NCI-H446 (cell line): Measurements from ENCODE around the gene SCARF1.

ENCODE experiments used
- DNase-seq, 2 experiments: peaks; one replicate each; lab custom pipeline; 2025; lab: John Stamatoyannopoulos, UW

Gene SCARF1

GRCh38 chr17:1627982-1628855 is 17.3 kb downstream of the SCARF1 start, which contains the start of gene SLC43A2:
SLC43A2 (minus strand) TSS chr17:1628834; CDS start chr17:1627874, 960 bp downstream.
- peak; percentile 67 to 86 for DNase-seq

GRCh38 chr17:1627182-1627981 is 18.1 kb downstream of the SCARF1 start:
- DNase-seq, result no peak

- no peak for DNase-seq
Measured at GRCh38 chr17:1626333-1626732, 19.2 kb downstream of the SCARF1 start.

- no peak for DNase-seq
Measured at GRCh38 chr17:1625581-1625980, 20.0 kb downstream of the SCARF1 start.

- DNase-seq, result no peak
Measured at GRCh38 chr17:1625053-1625452, 20.5 kb downstream of the SCARF1 start.

GRCh38 chr17:1624650-1625049 is 20.9 kb downstream of the SCARF1 start:
- DNase-seq, result no peak

GRCh38 chr17:1623057-1623630 is 22.4 kb downstream of the SCARF1 start:
- DNase-seq, result no peak

- DNase-seq, result no peak
Measured at GRCh38 chr17:1621273-1621954, 24.1 kb downstream of the SCARF1 start.

- no peak for DNase-seq
Measured at GRCh38 chr17:1620486-1620885, 25.0 kb downstream of the SCARF1 start.

- no peak for DNase-seq
Measured at GRCh38 chr17:1617620-1618174, 27.8 kb downstream of the SCARF1 start.

- no peak for DNase-seq
Measured at GRCh38 chr17:1616101-1616500, 29.4 kb downstream of the SCARF1 start.

GRCh38 chr17:1612400-1612799 is 33.1 kb downstream of the SCARF1 start:
- no peak for DNase-seq

GRCh38 chr17:1611715-1612114 is 33.8 kb downstream of the SCARF1 start:
- no peak for DNase-seq

GRCh38 chr17:1608676-1609075 is 36.9 kb downstream of the SCARF1 start:
- DNase-seq, result no peak

- no peak for DNase-seq
Measured at GRCh38 chr17:1607971-1608320, 37.6 kb downstream of the SCARF1 start.

GRCh38 chr17:1606352-1606985 is 39.1 kb downstream of the SCARF1 start:
- DNase-seq, result no peak

- DNase-seq, result no peak
Measured at GRCh38 chr17:1605681-1606351, 39.7 kb downstream of the SCARF1 start.

- no peak for DNase-seq
Measured at GRCh38 chr17:1604831-1605528, 40.6 kb downstream of the SCARF1 start.

- DNase-seq, result no peak
Measured at GRCh38 chr17:1601571-1601970, 44.0 kb downstream of the SCARF1 start.
